Measurements from ENCODE around the gene ING3.
"Not testable (repeated sequence)": the region's sequence is repeated elsewhere in the genome, so short reads cannot be mapped to it uniquely, and the experiment has no call there.

The ING3 gene

DNA sequence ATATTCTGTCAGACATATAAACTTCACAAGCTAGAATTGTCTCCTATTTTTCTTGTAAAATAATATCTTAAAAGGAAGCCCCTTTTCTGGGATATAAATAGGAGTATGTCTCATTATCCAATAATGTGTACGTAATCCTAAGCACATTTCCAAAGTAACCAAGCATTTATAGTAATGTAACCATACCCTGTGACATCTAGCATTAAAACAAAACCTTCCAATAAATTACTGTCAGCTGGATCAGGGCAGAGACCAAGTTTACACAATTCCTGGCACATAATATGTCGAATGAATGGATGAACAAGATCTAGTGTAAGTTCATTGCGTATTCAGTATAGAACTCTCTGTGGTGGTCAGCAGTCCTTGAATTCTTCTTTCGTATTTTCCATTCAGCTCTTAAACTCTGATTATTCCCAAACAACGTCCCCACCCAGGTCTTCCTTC is 52.2 kb downstream of the ING3 start:
- no peak for DNase-seq (ENCODE audit: low read depth in 3 of 3)

DNA sequence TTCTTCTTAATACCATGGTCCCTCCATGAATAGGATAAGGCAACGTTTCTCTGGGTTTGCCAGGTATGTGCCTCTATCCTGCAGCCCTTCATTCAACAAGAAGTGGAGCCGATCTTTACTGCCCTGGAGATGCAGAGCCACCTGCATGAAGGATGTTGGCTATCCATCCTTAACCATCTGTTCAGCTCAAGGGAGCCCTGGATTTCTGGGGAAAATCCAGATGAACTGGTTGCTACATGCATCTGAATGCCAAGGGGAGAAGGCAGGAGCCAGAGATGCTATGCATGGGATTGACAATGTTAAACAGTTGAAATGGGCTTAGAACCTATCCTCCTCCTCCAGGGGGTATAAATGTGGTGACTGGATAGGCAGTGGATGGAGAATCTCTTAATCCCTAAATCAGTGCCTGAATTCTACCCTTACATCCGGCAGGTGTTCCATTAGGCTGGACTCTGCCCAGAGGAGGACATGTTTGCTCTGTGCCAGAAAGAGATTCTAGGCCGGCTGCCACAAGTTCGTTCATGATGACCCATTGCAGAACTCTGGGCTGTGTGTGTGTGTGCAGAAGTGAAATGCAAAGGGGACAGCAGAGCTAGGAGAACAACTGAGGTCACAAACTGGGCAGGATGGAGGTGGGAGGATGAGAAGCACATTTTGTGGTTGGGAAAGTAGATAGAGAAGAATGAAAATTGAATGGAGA is 53.6 kb downstream of the ING3 start:
- DNase-seq (ENCODE audit: low read depth in 3 of 3) = no peak

DNA sequence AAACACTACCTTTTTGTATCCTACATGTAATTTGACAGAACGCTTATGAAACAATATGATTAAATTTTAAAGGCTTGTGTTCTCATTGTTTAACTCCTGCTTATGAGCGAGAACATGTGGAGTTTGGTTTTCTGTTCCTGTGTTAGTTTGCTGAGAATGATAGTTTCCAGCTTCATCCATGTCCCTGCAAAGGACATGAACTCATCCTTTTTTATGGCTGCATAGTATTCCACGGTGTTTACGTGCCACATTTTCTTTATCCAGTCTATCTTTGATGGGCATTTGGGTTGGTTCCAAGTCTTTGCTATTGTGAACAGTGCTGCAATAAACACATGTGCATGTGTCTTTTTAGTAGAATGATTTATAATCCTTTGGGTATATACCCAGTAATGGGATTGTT is 54.5 kb downstream of the ING3 start:
- DNase-seq (ENCODE audit: low read depth in 3 of 3) = not testable (repeated sequence)

DNA sequence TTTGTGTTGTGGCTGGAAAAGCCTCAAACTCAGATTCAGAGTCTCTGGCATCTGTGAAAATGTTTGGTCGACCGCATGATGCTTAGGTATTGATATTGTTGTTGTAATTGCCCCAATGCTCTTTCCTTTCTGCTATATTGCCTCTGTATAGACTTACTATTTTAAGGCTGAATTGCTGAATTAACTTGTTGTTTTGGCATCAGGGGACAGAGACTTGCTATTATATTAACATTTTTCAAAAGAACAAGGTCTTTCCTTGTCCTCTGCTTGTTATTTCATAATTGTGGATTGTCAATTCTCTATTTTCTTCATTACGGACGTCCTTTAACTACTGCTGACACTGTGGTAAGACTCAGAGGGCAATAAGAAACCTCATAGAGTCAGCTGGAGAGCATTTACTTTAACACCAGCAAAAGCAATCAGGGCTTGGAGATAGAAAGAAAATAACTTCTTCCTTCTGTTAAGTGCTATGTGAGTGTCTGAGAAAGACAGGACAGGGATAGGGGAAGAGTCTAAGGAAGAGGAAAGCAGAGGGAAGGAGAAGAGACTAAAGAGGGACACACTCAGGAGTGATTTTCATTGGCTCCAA is 55.5 kb downstream of the ING3 start:
- DNase-seq (ENCODE audit: low read depth in 3 of 3) = no peak

DNA sequence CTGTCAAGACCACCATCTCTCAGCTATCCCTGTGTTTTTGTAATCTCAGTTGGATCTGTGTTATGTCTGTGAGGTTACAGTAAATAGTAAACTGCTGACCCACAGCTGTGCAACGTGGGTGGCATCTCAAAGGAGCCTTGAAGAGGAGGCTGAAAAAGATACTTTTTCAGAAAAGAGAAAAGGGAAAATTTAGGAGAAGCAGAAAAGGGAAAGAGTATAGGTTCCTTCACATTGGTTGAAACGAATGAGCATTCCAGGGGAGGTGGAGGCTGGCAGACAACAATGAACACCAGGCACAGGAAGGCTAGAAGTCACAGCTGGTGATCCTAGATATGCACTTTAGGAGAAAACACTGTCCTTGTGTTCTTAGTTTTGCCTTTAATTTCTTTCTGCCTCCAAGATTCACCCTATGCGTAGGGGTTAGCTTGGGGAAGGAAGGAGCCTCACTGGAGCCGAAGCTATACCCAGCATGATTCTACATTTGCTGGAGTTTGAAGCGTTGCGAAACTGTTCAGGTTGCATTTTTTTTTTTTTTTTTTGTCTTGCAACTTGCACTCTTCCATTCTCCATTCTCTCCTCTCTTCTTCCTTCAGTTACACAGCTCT is 56.2 kb downstream of the ING3 start:
- DNase-seq (ENCODE audit: low read depth in 3 of 3) = no peak

DNA sequence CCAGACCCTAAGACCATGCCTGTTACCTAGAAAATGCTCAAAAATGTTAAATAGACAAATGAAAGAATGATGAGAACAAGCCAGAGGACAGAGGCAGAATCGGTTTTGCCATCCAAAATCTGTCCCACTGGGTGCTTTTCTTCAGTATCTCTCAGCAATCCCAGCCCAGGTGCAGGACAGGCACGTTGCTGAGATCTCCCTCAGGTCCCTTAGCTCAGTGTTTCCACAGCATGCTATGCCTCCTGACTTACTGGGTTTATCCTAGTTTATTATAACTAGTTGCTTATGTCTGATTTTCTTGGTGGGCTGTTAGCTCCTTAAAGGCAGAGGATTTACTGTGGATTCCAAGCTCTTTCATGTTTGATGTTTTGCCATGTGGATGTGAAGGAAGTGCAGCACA is 58.2 kb downstream of the ING3 start:
- DNase-seq (ENCODE audit: low read depth in 3 of 3) = no peak

DNA sequence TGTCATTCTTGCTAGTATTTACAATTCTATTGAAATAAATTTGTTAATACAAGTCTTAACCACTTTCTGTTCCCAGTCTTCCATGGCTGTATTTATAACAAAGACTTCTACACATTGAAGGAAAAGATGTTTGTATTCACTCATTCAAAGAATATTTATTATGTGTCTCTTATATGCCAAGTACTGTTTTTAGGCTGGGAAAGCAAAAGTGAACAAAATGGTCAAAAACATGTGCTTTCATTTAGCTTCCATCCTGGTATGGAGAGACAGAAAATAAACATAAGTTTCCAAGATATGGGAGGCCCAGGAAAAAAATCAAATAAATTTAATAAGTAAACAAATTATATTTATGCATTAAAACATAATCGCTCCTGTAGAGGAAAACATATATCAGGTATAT is 60.8 kb downstream of the ING3 start:
- DNase-seq (ENCODE audit: low read depth in 3 of 3) = no peak

DNA sequence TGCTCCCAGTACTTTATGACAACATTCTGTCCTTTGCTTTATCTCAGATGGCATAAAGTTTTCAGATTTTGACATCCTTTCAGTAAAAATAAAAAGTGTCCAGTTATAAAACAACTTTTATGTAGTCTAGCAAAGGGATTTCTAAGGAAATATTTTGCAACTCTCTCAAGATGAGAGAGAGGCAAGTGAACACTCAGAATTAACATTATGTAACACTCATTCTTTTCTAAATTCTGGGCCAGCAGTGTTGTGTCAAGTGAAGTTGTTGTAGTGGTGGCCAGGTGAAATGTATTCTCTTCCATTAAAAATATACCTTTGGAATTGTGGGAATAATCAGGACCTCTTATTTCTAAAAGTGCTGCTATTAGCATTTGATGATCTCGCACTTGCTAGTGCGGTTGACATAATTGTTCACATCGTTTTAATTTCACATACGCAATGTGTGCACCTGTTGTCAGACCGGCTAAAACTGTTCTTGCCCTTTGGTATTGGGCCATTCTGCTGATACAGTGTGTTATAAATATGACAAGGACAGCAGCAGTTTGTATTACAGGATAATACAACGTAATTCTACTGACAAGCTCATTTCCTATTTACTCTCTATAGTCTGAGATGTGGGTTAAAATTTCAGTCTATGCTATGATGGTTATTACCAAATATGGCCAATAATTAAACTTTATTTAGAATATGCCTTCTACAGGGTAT is 61.7 kb downstream of the ING3 start:
- DNase-seq (ENCODE audit: low read depth in 3 of 3) = no peak

DNA sequence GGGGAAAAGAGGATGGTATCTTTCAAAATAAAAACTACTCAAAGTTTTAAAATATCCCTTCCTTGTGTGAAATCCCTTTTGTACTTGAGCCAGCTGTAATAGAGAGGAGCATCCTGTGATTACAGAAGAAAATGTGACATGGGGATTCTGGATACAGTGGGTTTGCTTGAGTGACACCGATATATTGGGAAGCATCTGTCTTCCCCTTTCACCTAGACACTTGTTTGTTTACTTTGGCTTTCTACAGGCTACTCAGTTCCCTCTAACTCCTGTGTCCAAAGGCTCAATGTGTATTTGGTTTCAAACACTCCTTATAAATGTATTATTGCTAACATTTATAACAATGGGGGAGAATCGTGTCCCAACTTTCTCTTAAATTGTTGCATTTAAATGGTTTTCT is 62.3 kb downstream of the ING3 start:
- no peak for DNase-seq (ENCODE audit: low read depth in 3 of 3)

DNA sequence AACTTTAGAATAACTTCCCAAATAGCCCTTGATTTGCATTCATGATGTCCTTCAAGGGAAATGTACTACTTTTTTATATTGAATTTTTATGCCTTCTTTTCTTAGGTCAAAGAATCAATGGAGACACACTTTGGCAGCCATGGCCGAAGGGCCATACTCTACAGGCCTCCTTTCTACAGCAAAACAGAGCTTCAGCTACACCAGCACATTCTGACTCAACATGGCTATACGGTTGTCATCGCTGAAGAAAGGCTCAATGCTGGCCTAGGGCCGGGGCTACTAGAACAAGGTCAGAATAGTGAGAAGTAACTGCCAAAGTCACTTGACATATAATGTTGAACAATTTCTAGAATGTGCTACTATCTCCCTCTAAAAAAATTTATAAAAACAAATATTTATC is 65.0 kb downstream of the ING3 start:
- no peak for DNase-seq (ENCODE audit: low read depth in 3 of 3)

DNA sequence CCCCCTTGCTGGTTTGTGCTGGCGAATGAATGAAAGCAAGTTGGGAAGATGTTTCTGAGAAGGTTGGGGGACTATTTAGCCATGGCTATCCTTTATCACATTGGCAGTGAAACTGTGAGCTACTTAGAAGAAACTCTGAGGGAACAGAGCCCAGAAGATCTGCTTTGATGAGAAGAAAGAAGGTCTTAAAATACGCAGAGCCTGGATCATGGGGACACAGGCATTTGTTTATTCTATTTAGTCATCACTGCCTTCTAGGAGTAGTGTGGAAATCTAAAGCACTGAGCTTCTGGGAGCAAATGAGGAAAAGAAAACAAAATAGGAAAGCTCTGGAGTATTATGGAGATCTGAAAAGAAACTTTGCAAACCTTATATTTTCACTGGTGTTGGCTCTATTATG is 66.4 kb downstream of the ING3 start:
- no peak for DNase-seq (ENCODE audit: low read depth in 3 of 3)

DNA sequence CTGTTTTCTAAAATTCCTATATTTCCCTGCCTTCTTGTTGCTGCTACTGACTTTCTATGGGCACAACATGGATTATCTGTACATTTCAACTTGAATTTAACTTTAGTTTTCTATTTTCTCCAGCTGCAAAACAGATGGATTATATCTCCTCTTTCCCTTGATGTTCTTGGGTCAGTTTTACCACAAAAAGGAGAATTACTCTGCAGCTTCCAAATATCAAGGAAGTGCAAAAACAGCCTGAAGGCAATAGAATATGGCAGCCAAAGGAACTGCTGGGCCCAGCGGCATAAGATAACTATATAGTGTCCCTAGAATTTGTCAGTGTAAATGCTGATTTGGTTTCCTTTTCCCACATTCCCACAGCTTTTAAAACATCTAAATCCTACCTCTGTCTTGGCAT is 67.0 kb downstream of the ING3 start:
- no peak for DNase-seq (ENCODE audit: low read depth in 3 of 3)

DNA sequence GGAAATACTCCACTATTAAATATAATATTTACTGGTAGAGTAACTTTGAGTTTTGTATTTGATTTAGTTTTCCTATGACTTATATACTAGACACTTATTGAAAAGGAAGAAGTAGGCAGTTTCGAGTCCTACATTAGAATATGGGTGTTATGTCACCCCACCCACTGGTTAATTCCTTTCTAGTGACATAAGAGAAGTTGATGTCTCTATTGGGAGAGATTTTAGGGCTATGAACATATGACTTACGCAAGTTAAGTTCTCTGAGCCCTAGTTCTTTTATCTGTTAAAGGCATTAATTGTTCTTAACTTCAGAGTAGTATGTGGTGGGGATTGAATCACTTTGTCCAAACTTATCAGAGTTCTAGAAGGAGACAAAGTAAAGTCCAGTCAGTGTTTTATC is 68.4 kb downstream of the ING3 start:
- no peak for DNase-seq (ENCODE audit: low read depth in 3 of 3)

DNA sequence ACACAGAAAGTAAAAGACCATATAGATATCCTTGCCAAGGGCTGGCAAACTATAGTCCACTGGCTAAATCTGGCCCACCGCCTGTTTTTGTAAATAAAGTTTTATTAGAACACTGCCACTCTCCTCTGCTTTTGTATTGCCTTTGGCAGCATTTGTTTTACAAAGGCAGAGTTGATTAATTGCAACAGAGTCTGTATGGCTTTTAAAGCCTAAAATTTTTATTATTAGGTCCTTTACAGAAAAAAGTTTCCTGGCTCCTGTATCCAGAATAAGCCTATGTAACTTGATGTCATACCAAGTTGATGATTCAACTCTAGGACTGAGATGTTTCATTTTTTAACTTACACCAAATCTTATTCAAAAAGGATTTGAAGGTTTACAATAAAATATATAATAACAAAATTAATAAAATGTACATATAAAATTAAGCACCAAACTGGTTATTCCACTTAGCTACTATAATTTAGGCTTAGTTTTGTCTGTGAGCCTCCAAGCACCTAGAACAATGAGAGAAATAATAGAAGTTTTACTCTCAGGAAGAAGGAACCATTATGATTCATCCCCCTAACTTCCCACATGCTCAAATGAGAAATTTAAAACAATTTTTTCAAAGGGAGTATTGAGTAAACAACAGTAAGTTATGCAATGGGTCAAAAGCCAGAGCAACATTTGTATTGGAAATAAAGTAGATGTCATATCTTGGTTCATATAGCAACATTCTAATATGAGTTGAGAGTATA is 69.8 kb downstream of the ING3 start:
- no peak for DNase-seq (ENCODE audit: low read depth in 3 of 3)

DNA sequence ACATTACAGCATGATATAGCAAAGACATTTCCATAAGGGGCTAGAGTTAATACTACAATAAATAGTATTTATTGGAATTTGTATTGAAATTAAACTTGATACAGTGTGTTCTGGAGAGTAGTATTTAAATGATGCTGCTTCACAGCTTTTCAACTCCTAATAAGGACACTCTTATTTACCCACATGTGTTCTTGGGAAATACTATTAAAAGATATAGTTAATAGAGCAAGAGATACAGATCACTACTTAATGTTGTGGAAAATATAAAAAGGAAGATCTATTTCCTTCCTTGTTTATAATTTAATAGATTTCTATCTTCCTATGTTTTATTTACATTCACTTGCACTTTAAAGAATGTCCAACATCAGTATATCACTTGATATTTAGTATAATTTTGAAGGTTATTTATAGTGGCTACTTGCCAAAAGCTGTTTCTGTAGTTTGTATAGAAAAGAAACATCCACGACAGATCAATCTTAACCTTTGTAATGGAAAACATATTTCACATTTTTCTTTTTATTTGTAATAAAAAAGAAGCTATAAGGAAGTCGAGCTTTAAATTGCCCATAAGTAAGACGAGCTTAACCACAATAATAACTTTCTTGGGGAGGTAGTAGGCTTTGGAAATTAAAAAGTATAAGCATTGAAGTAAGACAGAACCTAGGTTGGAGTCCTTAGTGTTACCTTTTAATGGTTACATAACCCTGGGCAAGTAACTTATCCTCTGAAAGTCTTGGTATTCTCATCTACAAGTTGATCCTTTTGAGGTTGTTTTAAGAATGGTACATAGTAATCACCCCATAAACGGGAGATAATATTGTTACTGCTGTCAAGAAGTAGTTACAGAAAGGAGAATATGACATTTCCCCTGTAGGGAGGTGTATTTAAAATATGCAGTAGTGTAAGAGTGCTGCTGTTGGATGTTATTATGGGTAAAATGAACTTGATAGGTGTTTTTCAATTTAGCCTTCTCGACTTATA is 70.7 kb downstream of the ING3 start:
- DNase-seq (ENCODE audit: low read depth in 3 of 3) = no peak

DNA sequence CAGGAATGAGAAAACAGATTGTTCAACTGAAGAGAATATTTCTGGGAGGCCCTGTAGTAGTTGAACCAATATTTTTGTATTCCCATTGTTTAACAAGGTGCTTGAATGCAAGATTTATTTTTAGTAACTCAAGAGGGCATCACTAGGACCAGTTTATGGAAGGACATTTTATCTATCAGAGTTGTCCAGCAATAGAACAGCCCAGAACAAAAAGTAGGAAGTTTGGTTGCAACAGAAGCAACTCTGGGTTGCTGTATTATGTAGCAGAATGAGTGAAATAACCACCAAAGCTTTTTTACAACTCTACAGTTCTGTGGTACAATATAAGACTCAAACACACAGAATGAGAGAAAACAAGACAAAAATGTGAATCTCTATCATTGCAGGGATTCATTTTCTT is 72.6 kb downstream of the ING3 start:
- no peak for DNase-seq (ENCODE audit: low read depth in 3 of 3)

DNA sequence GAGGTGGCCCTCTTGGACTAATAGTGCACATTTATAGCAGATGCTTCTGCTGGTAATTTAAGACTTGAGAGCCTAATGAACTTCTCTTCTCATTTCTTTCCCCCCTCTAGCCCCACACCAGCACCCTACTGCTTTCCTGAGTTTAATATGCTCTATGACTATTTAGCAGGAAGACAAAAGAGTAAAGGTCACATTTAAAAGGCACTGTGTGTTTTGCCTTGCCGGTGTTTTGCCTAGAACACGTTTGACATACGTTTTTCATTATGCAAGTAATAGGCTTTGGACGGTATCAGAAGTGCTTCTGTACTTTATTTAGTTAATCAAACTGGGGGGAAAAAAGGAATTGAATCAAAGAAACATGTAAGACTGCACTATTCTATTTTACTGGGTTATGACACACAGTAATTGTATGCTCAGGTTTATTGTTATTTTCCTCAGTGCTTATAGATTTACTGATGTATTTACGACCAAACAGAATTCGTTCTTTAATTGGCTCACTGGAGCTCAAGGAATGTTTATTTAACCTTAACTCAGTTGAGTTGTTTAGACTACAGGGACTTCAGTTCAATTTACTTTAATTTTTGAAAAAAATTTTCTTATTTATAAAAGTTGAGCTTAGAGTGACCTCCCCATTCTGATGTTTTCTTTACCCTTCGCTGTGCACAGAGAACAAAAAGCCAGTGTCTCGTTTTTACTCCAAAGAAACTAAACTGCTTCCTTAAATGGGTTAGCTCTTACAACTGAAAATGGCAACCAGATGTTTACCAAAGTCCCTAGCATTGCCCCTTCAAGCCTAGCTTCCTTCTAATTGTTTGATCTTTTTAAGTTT is 73.3 kb downstream of the ING3 start:
- DNase-seq (ENCODE audit: low read depth in 3 of 3) = no peak

DNA sequence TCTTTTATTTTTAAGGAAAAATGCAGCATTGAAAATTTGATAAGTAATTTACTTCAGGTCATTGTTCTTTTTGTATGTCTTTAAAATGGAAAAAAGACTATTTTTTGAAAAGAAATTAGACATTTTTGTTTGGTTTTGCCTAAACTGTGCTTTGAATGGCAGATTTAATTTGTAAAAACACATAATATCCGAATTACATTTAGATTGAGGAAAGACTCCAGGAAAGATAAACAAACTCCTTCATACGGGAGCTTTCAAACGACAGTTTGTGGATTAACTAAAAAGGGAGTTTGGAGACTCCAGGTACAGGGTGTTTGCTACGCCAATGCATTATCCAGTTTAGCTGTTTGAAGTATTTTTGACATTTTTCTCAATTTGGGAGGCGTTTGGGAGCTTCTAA is 74.0 kb downstream of the ING3 start:
- no peak for DNase-seq (ENCODE audit: low read depth in 3 of 3)

DNA sequence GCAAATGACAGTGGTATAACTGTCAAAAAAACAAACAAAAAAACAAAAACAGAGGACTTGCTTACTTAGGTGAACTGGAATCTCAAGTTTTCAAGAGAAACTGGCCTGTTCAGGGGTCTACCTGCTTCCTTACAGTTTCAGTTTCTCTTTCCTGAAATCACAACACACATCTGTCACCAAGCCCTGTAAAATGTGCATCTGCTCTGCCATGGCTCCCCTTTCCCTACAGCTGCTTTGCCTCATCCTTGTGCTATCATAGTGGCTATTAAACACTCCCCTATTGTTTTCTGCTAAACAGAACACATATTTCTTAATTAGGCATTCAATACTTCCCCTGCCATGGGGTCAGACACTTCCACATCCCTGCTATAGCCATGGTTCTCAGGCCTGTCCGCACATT is 75.6 kb downstream of the ING3 start:
- no peak for DNase-seq (ENCODE audit: low read depth in 3 of 3)

DNA sequence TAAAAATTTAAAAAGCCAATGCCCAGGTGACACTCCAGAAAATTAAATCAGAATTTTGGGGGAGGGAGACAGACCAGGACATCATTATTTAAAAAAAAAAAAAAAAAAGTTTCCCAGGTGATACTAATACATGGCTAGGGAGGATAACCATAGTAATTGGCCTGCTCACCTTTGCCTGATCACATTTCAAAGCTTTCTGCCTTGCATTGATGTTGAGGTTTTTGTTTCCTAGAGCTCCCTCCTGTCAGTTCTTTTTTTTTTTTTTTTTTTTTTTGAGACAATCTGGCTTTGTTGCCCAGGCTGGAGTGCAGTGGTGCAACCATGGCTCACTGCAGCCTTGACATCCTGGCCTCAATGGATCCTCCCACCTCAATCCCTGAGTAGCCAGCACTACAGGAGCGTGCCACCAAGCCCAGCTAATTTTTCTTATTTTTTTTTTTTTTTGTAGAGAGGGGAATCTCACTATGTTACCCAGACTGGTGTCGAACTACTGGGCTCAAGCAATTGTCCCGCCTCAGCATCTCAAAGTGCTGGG is 76.1 kb downstream of the ING3 start:
- no peak for DNase-seq (ENCODE audit: low read depth in 3 of 3)
